Stimulated activated CD8-positive, alpha-beta memory T cell treated with anti-CD3 and anti-CD28 coated beads, Interleukin-4, amount 100 ng/mL, for 48 hours (primary cell): ENCODE data around the gene LIN54.
"Not testable (repeated sequence)": the region's sequence is repeated elsewhere in the genome, so short reads cannot be mapped to it uniquely, and the experiment has no call there.

Experiments
- DNase-seq: peaks from one replicate; pipeline ENCODE4 v3.0.0-alpha.2; 2020

LIN54 gene

GRCh38 chr4:83010522-83011318, at the start of gene LIN54:
Gene LIN54 (minus strand): TSS chr4:83010823. CDS start chr4:82984844, 25,979 bp downstream.
- peak; percentile 85 for DNase-seq

GRCh38 chr4:83054928-83055327, 44.3 kb upstream of the LIN54 start:
- no peak for DNase-seq

GRCh38 chr4:83048781-83049180, 38.2 kb upstream of the LIN54 start:
- DNase-seq: not testable (repeated sequence)

GRCh38 chr4:83046693-83047473, 36.3 kb upstream of the LIN54 start:
- DNase-seq: no peak

- no peak for DNase-seq
Observed at GRCh38 chr4:83043801-83044407, 33.3 kb upstream of the LIN54 start.

GRCh38 chr4:83043157-83043556, 32.5 kb upstream of the LIN54 start:
- not testable (repeated sequence) for DNase-seq

- DNase-seq: no peak
Observed at GRCh38 chr4:83040269-83040668, 29.6 kb upstream of the LIN54 start.

- DNase-seq: no peak
Observed at GRCh38 chr4:83036991-83037665, 26.5 kb upstream of the LIN54 start.

- peak; percentile 93 for DNase-seq
Observed at GRCh38 chr4:83034630-83035494, 24.2 kb upstream of the LIN54 start, which contains the start of gene COPS4. Gene COPS4 (plus strand): TSS chr4:83035183. CDS start chr4:83035225, 42 bp downstream.

GRCh38 chr4:83029688-83030087, 19.1 kb upstream of the LIN54 start:
- DNase-seq: no peak

GRCh38 chr4:83028976-83029375, 18.4 kb upstream of the LIN54 start:
- no peak for DNase-seq

- no peak for DNase-seq
Observed at GRCh38 chr4:83025563-83025962, 14.9 kb upstream of the LIN54 start.

GRCh38 chr4:83024233-83024632, 13.6 kb upstream of the LIN54 start:
- DNase-seq: no peak

GRCh38 chr4:83023599-83023998, 13.0 kb upstream of the LIN54 start:
- not testable (repeated sequence) for DNase-seq

- DNase-seq: no peak
Observed at GRCh38 chr4:83022724-83023450, 12.3 kb upstream of the LIN54 start.

- no peak for DNase-seq
Observed at GRCh38 chr4:83019794-83020494, 9.3 kb upstream of the LIN54 start.

GRCh38 chr4:83013902-83014301, 3.3 kb upstream of the LIN54 start:
- DNase-seq: no peak

GRCh38 chr4:83013420-83013867, 2.8 kb upstream of the LIN54 start:
- no peak for DNase-seq

- DNase-seq: peak; percentile 97
Observed at GRCh38 chr4:83012687-83013419, 2.2 kb upstream of the LIN54 start.
